ENCODE measurements around the gene SUMF1. TPM values are rescaled to one million over a fixed set of nuclear protein-coding genes. Genes with fewer than 3 reads are reported as not detected.

SUMF1 gene
- total RNA-seq (2016; rRNA removed; fragmentation: Illumina TruSeq; extraction: Trizol) (14.1 and 28.9 TPM in 2 replicates), polyA plus RNA-seq (2011; rRNA removed) (18.5 and 19.4 TPM in 2 replicates), polyA minus RNA-seq (2011; rRNA and poly(A)+ RNA removed; ENCODE audit: low replicate concordance) (41.6 and 45.0 TPM in 2 replicates), Bru-seq, nascent RNA (percentile 71 among the genes with signal in this experiment), BruChase-seq, experiment 1, labeled RNA remaining after a 6-hour chase (percentile 55 among the genes with signal in this experiment), BruChase-seq, experiment 2, labeled RNA remaining after a 2-hour chase (percentile 68 among the genes with signal in this experiment)
- total RNA-seq (2016; cell fraction: cytosol; rRNA removed; fragmentation: Illumina TruSeq; extraction: Trizol; ENCODE audit: low read depth), result 9.1 and 10.4 TPM in 2 replicates
- 15.7 and 30.9 TPM in 2 replicates for total RNA-seq (2016; cell fraction: insoluble cytoplasmic fraction; rRNA removed; fragmentation: Illumina TruSeq; extraction: Trizol)
- total RNA-seq (2016; cell fraction: membrane; rRNA removed; fragmentation: Illumina TruSeq; extraction: Trizol), result 10.4 and 11.0 TPM in 2 replicates
- total RNA-seq (2016; cell fraction: nucleus; rRNA removed; fragmentation: Illumina TruSeq; extraction: Trizol), result 35.9 and 39.6 TPM in 2 replicates
- 25.4 and 26.1 TPM in 2 replicates for polyA plus RNA-seq (2011; cell fraction: cytosol; rRNA removed)
- 23.9 and 25.8 TPM in 2 replicates for polyA plus RNA-seq (2011; cell fraction: nucleus; rRNA removed)
- polyA plus RNA-seq (2012), result 13.5 and 16.1 TPM in 2 replicates
- polyA plus RNA-seq (2016; cell fraction: cytosol; fragmentation: Illumina TruSeq; extraction: Trizol; ENCODE audit: low read depth), result 2.1 and 2.6 TPM in 2 replicates
- polyA plus RNA-seq (2016; cell fraction: insoluble cytoplasmic fraction; fragmentation: Illumina TruSeq; extraction: Trizol; ENCODE audit: low read depth), result 11.5 and 12.3 TPM in 2 replicates
- 4.8 and 5.8 TPM in 2 replicates for polyA plus RNA-seq (2016; cell fraction: membrane; fragmentation: Illumina TruSeq; extraction: Trizol; ENCODE audit: low read depth)
- 26.9 and 28.6 TPM in 2 replicates for polyA plus RNA-seq (2016; cell fraction: nucleus; fragmentation: Illumina TruSeq; extraction: Trizol; ENCODE audit: insufficient read depth, low read depth)
- polyA minus RNA-seq (2011; cell fraction: cytosol; rRNA and poly(A)+ RNA removed), result 10.6 and 13.7 TPM in 2 replicates
- 63.1 and 66.0 TPM in 2 replicates for polyA minus RNA-seq (2011; cell fraction: nucleus; rRNA and poly(A)+ RNA removed)
- long read RNA-seq, experiment 1, transcript SUMF1-201 (9 exons, 2,159 nt), result major isoform, 52 of 66 reads
- long read RNA-seq, experiment 1, partial matches to known transcripts, result 2 of 66 reads
- long read RNA-seq, experiment 1, other reads (novel, unspliced or antisense), result 9 of 66 reads
- long read RNA-seq, experiment 2, transcript SUMF1-201 (9 exons, 2,159 nt), result major isoform, 26 of 57 reads
- long read RNA-seq, experiment 2, partial matches to known transcripts, result 1 of 57 reads
- long read RNA-seq, experiment 2, other reads (novel, unspliced or antisense), result 26 of 57 reads

- ChIA-PET POLR2A (interaction anchor here (0.6 to 1.6 kb wide), 13 partner anchors 9 to 560 kb away, joined by 3 to 49 read pairs (median 4); partner anchors contain the start of gene ITPR1), CTCF (ENCODE audit: low intra/inter-chr PET ratio, low total read pairs) (no interaction called here)
- Histone ChIP-seq H3K27me3 (ENCODE audit: control insufficient read depth in 1 of 2, insufficient read depth in 2 of 2, low read length in 2 of 2) (peaks cover 0 to 1% of the 10 kb centered on the region in 2 experiments; a peak in 3 of 5 replicates), H3K27ac (ENCODE audit: extremely low read length, insufficient read depth, low read length) (peak within 1 kb of the TSS; percentile 88), H3K79me2 (ENCODE audit: insufficient read depth, low read length) (peaks cover 11% of the 10 kb centered on the region), H4K20me1 (ENCODE audit: insufficient read depth, low read length) (no peaks in the 10 kb centered on the region), H3K4me1 (ENCODE audit: insufficient read depth, low read length) (peaks cover 20% of the 10 kb centered on the region), H3K36me3 (replicated peaks in 1 of 2; ENCODE audit: control insufficient read depth in 1 of 2, insufficient read depth in 2 of 2, low read length in 2 of 2) (no peaks in the 10 kb centered on the region), H3K4me3 (replicated peaks in 1 of 3; ENCODE audit: insufficient read depth in 1 of 3, low read depth in 2 of 3, low read length in 3 of 3) (peak within 1 kb of the TSS; percentile 73 to 85 (median 76)), H3K4me2 (ENCODE audit: low read depth, low read length) (peak within 1 kb of the TSS; percentile 86), H3K9me3 (ENCODE audit: low read length) (no peaks in the 10 kb centered on the region), H2AFZ (ENCODE audit: low read length) (peak within 1 kb of the TSS; percentile 91), H3K9ac (ENCODE audit: insufficient read depth, low read depth, low read length) (peak within 1 kb of the TSS; percentile 89)
- 3% methylated on average over 20 of the region's 47 CpGs for WGBS (ENCODE audit: low lambda C conversion rate)
- intact Hi-C loops (cut with micrococcal nuclease; ENCODE audit: unreplicated experiment), result loop anchor here (1.0 to 2.0 kb wide), 2 partner anchors 26 to 104 kb away; partner anchors contain the start of gene ITPR1
- in situ Hi-C loops (cut with HindIII; ENCODE audit: extremely low pct_ligation_motif_present, low pct_unique_long_range_greater_than_20kb), result no loop called here
- FAIRE-seq, result peak; percentile 47
- peak; percentile 75 for DNase-seq (ENCODE audit: low spot score)
- TSS peak; percentile 68 for BruUV-seq (replicated peaks)
- ATAC-seq, result peak; percentile 98
- TF ChIP-seq SOX6 (IDR thresholded peaks at IDR 0.05) (no peak), SOX6 (CRISPR knock-in tag; IDR thresholded peaks at IDR 0.05) (peak; percentile 67), NR1H2 (CRISPR knock-in tag; IDR thresholded peaks at IDR 0.05; ENCODE audit: borderline replicate concordance, low read depth) (no peak), ZNF367 (CRISPR knock-in tag; IDR thresholded peaks at IDR 0.05; ENCODE audit: borderline replicate concordance) (peak; percentile 82; the same call in 1 of the 2 replicates), ZNF547 (CRISPR knock-in tag; IDR thresholded peaks at IDR 0.05) (peak; percentile 71; the same call in 1 of the 2 replicates), CENPT (CRISPR knock-in tag; IDR thresholded peaks at IDR 0.05; ENCODE audit: low read depth) (no peak), DR1 (CRISPR knock-in tag; IDR thresholded peaks at IDR 0.05) (peak; percentile 70; the same call in 1 of the 2 replicates), MED8 (CRISPR knock-in tag; IDR thresholded peaks at IDR 0.05; ENCODE audit: insufficient replicate concordance) (peak; percentile 87), SALL1 (CRISPR knock-in tag; IDR thresholded peaks at IDR 0.05) (peak; percentile 87), NFE2L2 (IDR thresholded peaks at IDR 0.05; ENCODE audit: low read length) (no peak), ZNF343 (CRISPR knock-in tag; IDR thresholded peaks at IDR 0.05) (peak; percentile 93), GMEB2 (CRISPR knock-in tag; IDR thresholded peaks at IDR 0.05; ENCODE audit: low read depth) (no peak), KMT2B (CRISPR knock-in tag; IDR thresholded peaks at IDR 0.05) (peak; percentile 93), TFE3 (CRISPR knock-in tag; IDR thresholded peaks at IDR 0.05) (peak; percentile 97), NPAS2 (CRISPR knock-in tag; IDR thresholded peaks at IDR 0.05; ENCODE audit: borderline replicate concordance) (no peak), SMARCC2 (IDR thresholded peaks at IDR 0.05) (no peak)
Measured at GRCh38 chr3:4466741-4467521, at the start of gene SUMF1. Gene SUMF1, minus strand, starts transcription at chr3:4467269. Its CDS starts 24 bp downstream, at chr3:4467245.
